GM23248 (cell line): ENCODE data around the gene SPTAN1. TPM values are rescaled to one million over a fixed set of nuclear protein-coding genes. Genes with fewer than 3 reads are reported as not detected.

Source experiments
- DNase-seq: peaks from one replicate; pipeline ENCODE4 v3.0.0-alpha.2; 2015
- H2AFZ ChIP-seq: fragments of 200-600 bp; sonication (generic); 2 replicates; pipeline ENCODE4 v1.6.1; 2016; ENCODE audit warnings: antibody characterized with exemption
- H3F3A ChIP-seq: fragments of 200-600 bp; sonication (generic); 2 replicates; pipeline ENCODE4 v1.6.1; 2016; ENCODE audit warnings: mild to moderate bottlenecking, antibody characterized with exemption, mixed run types; ENCODE audit not compliant: insufficient read depth
- H3K27ac ChIP-seq: fragments of 200-600 bp; sonication (generic); 2 replicates; pipeline ENCODE4 v1.5.1; 2016; ENCODE audit warnings: mild to moderate bottlenecking
- H3K27me3 ChIP-seq: fragments of 200-600 bp; sonication (generic); replicated peaks from 2 replicates; pipeline ENCODE4 v1.6.1; 2016; ENCODE audit warnings: mild to moderate bottlenecking; ENCODE audit not compliant: insufficient read depth
- H3K36me3 ChIP-seq: fragments of 200-600 bp; sonication (generic); 2 replicates; pipeline ENCODE4 v1.6.1; 2016; ENCODE audit warnings: low read depth, mild to moderate bottlenecking
- H3K4me1 ChIP-seq: fragments of 200-600 bp; sonication (generic); 2 replicates; pipeline ENCODE4 v1.6.1; 2016; ENCODE audit warnings: mild to moderate bottlenecking; ENCODE audit not compliant: insufficient read depth
- H3K4me2 ChIP-seq: fragments of 200-600 bp; sonication (generic); one replicate; pipeline ENCODE4 v1.6.1; 2016; ENCODE audit warnings: mild to moderate bottlenecking; ENCODE audit not compliant: unreplicated experiment
- H3K4me3 ChIP-seq: fragments of 200-600 bp; sonication (generic); 2 replicates; pipeline ENCODE4 v1.5.1; 2016; ENCODE audit warnings: mild to moderate bottlenecking
- H3K79me2 ChIP-seq: fragments of 200-600 bp; sonication (generic); 2 replicates; pipeline ENCODE4 v1.6.1; 2016; ENCODE audit warnings: mild to moderate bottlenecking; ENCODE audit not compliant: insufficient read depth
- H3K9ac ChIP-seq: fragments of 200-600 bp; sonication (generic); 2 replicates; pipeline ENCODE4 v1.6.1; 2016; ENCODE audit warnings: mild to moderate bottlenecking
- H3K9me2 ChIP-seq: fragments of 200-600 bp; sonication (generic); 2 replicates; pipeline ENCODE4 v1.6.1; 2016; ENCODE audit warnings: mixed run types, mild to moderate bottlenecking, moderate library complexity; ENCODE audit not compliant: insufficient read depth
- H3K9me3 ChIP-seq: fragments of 200-600 bp; sonication (generic); one replicate; pipeline ENCODE4 v1.6.1; 2017; ENCODE audit warnings: low read depth
- H4K20me1 ChIP-seq: fragments of 200-600 bp; sonication (generic); 2 replicates; pipeline ENCODE4 v1.6.0; 2016; ENCODE audit not compliant: insufficient read depth
- EZH2 ChIP-seq: fragments of 200-600 bp; sonication (generic); IDR thresholded peaks from 2 replicates; pipeline ENCODE4 v1.6.1; 2018; ENCODE audit warnings: antibody characterized with exemption, mild to moderate bottlenecking; ENCODE audit not compliant: insufficient read depth, poor library complexity, severe bottlenecking
- EZH2phosphoT487 ChIP-seq: fragments of 200-600 bp; sonication (generic); IDR thresholded peaks from 2 replicates; pipeline ENCODE4 v1.6.1; 2018; ENCODE audit warnings: antibody characterized with exemption, moderate library complexity, mild to moderate bottlenecking, low read depth; ENCODE audit not compliant: insufficient read depth
- WGBS, 2 experiments: methylation state at CpG; one replicate each; pipeline ENCODE4 v1.1.6; 2015 to 2017; ENCODE audit warnings: low lambda C conversion rate in 2 of 2, low coverage in 1 of 2; ENCODE audit errors: missing lambda C conversion rate in 2 of 2; 5-methylcytosine and 5-hydroxymethylcytosine counted together
- in situ Hi-C: fragments of 300-500 bp; cut with MboI; formaldehyde crosslinking; loops from 2 replicates; pipeline ENCODE4 v1.15.0; 2020
- polyA plus RNA-seq: library from polyadenylated mRNA; unstranded; fragments of >200 nt; fragmentation: Nextera tagmentation; extraction: Ambion mirVana; gene quantifications from 2 replicates; pipeline ENCODE4 v1.2.1, GENCODE V29; 2016
- total RNA-seq: library from RNA; depleted of rRNA; stranded (reverse); fragments of >200 nt; shearing (Covaris generic); gene quantifications from 2 replicates; pipeline ENCODE4 v1.2.3, GENCODE V29; 2014

Gene SPTAN1
- total and polyA plus RNA-seq, 2 experiments from 2014 or later: 144 to 275 TPM

DNA sequence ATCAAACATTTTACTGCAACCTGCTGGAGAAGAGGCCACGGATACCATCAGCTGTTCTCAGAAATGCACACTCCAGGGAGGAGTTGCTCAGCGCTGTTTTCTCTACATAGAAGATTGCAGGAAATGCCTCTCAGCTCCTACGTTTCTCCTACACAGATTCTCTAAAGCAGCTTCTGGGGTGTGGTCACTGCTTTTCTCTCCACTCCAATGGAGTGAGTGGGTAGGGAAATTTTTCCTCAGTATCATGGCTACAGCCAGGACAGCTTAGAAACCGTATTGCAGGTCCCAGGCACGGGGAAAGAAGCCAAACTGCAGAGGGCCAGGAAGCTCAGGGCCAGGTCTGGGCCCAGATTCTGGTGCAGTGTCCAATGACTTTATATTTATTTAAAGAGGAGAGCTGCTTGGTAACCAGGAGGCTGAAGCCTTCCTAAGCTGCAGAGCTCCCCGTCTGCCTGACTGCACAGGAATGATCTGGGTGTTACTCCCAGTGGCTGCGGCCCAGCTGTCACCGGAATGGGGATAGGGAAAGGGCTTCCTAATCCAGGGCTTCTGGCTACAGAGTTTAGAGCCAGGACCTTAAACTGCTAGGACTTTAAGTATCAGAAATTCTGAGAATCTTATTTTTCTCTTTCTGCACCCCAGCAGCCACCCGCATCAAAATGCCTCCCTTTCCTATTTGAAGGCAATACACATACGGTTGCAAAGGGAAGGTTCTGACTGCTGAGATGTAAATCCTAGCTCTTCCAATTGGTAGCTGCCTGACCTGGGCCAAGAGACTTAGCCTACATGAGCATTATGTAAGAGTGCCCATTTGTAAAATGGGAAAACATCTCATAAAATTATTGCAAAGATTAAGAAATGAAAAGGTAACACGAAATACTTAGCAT, 1.4 kb upstream of the SPTAN1 start:
- in situ Hi-C loops: no loop called here
- WGBS, 2 experiments: 10% methylated on average over 11 of the region's 11 CpGs
- DNase-seq: peak; percentile 75

DNA sequence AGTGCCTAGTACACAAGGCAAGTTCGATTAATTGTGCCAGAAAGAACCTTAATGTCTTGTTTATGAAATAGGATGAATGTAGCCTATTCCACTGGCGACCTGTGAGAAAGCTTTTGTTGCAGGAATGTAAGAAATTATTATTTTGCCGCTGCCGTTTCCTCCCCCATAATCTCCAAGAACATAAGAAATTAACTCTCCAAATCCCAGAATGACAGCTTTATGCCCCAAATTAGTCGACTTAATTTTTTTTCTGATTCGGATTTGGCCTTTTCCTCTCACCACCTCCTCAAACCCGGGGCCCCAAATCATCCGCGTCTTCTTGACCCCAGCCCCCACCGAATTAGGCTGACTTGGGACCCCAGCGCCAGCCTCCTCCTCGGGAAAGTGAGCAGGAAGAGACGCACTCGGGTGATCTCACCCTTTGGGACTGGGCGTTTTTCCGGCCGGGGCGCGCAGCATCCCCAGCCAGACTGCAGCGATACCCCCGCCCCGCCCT, 682 bp upstream of the SPTAN1 start:
- in situ Hi-C loops: no loop called here
- WGBS, 2 experiments: 1% methylated on average over 12 to 22 of the region's 22 CpGs
- peaks cover 17% of the 10 kb centered on the region; the same call in 1 of the 2 replicates for H4K20me1 ChIP-seq
- peak overlapping the region; percentile 94 for H3K9ac ChIP-seq
- H3K4me2 ChIP-seq: peak overlapping the region; percentile 99
- H3F3A ChIP-seq: peaks cover 71% of the 10 kb centered on the region
- H3K9me2 ChIP-seq: no peaks in the 10 kb centered on the region
- H3K27me3 ChIP-seq: no peaks in the 10 kb centered on the region
- no peaks in the 10 kb centered on the region for H3K36me3 ChIP-seq
- peaks cover 42% of the 10 kb centered on the region for H3K79me2 ChIP-seq
- peak overlapping the region; percentile 79 for H3K4me3 ChIP-seq
- peak overlapping the region; percentile 70 for H2AFZ ChIP-seq
- no peak for DNase-seq
- H3K9me3 ChIP-seq: no peaks in the 10 kb centered on the region
- TF ChIP-seq EZH2phosphoT487 (no peak), EZH2 (no peak)
- H3K4me1 ChIP-seq: peaks cover 55% of the 10 kb centered on the region
- H3K27ac ChIP-seq: peak overlapping the region; percentile 93

More for the DNA sequence above, 1.4 kb upstream of the SPTAN1 start:
- H3K4me3 ChIP-seq: peak overlapping the region; percentile 79
- no peak for TF ChIP-seq EZH2
- TF ChIP-seq EZH2phosphoT487: no peak
- H3K27ac ChIP-seq: peak overlapping the region; percentile 93
- peak overlapping the region; percentile 94 for H3K9ac ChIP-seq
- no peaks in the 10 kb centered on the region for H3K27me3 ChIP-seq
- H3K36me3 ChIP-seq: no peaks in the 10 kb centered on the region
- peaks cover 10% of the 10 kb centered on the region; the same call in 1 of the 2 replicates for H4K20me1 ChIP-seq
- peak overlapping the region; percentile 99 for H3K4me2 ChIP-seq
- H3K79me2 ChIP-seq: peaks cover 35% of the 10 kb centered on the region
- H3K9me3 ChIP-seq: no peaks in the 10 kb centered on the region
- peaks cover 64% of the 10 kb centered on the region for H3F3A ChIP-seq
- peak overlapping the region; percentile 70 for H2AFZ ChIP-seq
- H3K9me2 ChIP-seq: no peaks in the 10 kb centered on the region
- H3K4me1 ChIP-seq: peaks cover 48% of the 10 kb centered on the region

DNA sequence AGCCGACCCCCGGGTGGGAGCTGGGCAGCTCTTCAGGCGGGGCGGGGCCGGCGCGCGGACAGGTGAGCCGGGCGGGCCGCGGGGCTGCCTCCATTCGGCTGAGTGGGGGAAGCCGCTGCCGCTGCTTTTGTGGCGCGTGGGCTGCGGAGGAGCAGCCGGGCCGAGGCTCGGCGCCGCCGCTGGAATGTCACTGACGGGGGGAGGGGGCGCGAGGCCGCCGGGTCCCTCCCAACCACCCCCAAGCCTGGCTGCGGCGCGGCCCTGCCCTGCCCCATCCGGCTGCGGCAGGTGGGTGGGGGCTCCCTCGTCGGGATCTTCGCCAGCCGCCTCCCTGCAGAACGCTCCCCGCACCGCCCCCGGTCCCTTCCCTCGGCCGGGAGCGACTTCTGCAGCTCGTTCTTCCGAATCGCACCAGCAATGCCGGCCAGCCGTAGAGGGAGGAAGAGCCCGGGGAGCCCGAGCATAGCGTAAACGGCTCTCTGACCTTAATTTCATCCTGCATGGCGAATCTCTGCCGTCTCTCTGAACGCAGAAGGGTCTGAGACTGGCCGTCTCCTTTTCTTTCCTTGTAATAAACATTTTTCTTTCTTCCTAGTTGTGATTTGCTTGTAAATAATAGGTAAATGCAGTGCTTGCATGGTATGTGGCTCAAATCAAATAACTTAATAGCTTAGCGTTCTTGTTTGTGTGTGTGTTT, 505 bp downstream of the SPTAN1 start:
- Histone ChIP-seq H3K27ac (peak overlapping the region; percentile 92), H4K20me1 (peaks cover 26% of the 10 kb centered on the region; the same call in 1 of the 2 replicates), H3K79me2 (peaks cover 54% of the 10 kb centered on the region), H3F3A (peaks cover 80% of the 10 kb centered on the region), H3K4me1 (peaks cover 64% of the 10 kb centered on the region), H3K36me3 (no peaks in the 10 kb centered on the region), H3K4me2 (peak overlapping the region; percentile 90), H3K9me2 (no peaks in the 10 kb centered on the region), H3K4me3 (peak overlapping the region; percentile 90), H3K27me3 (no peaks in the 10 kb centered on the region), H2AFZ (no peak overlapping the region), H3K9me3 (no peaks in the 10 kb centered on the region), H3K9ac (peak overlapping the region; percentile 94)
- no peak for TF ChIP-seq EZH2phosphoT487
- TF ChIP-seq EZH2: no peak
- WGBS, 2 experiments: 1 to 2% methylated on average over 22 to 37 of the region's 59 CpGs
- peak; percentile 72 for DNase-seq
- in situ Hi-C loops: no loop called here

DNA sequence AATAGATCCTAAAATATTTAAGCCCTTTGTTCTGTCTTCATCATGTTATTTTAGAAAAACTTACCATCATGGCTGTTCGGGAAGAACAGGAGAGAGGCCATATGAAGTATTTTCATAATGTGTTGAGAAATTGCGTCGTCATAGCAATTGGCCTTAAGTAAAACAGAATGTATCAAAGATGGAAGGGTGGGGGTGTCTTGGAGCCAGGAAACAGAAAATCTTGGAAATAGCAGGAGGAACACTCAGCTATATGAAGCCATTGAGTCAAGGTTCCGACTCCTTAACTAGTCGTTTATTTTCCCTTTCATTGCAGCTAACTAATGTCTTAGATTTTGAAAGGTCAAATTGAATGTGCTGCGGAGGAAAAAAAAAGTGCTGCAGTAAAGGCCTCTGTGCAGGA, 1.3 kb downstream of the SPTAN1 start:
- H3K9me3 ChIP-seq: no peaks in the 10 kb centered on the region
- peak; percentile 92 for DNase-seq
- H4K20me1 ChIP-seq: peaks cover 35% of the 10 kb centered on the region; the same call in 1 of the 2 replicates
- H3K4me1 ChIP-seq: peaks cover 72% of the 10 kb centered on the region
- H3K27ac ChIP-seq: peak overlapping the region; percentile 92
- H3K4me3 ChIP-seq: peak overlapping the region; percentile 90
- no peaks in the 10 kb centered on the region for H3K9me2 ChIP-seq
- no peak overlapping the region for H2AFZ ChIP-seq
- TF ChIP-seq EZH2phosphoT487 (no peak), EZH2 (no peak)
- H3F3A ChIP-seq: peaks cover 84% of the 10 kb centered on the region
- H3K27me3 ChIP-seq: no peaks in the 10 kb centered on the region
- H3K9ac ChIP-seq: peak overlapping the region; percentile 94
- H3K79me2 ChIP-seq: peaks cover 63% of the 10 kb centered on the region
- 1 to 2% methylated on average over 6 of the region's 6 CpGs for WGBS, 2 experiments
- peak overlapping the region; percentile 90 for H3K4me2 ChIP-seq
- H3K36me3 ChIP-seq: no peaks in the 10 kb centered on the region
- in situ Hi-C loops: no loop called here
